Hepatocyte (in vitro differentiated cells): Measurements from ENCODE around the gene GPAT2. TPM values are rescaled to one million over a fixed set of nuclear protein-coding genes. Genes with fewer than 3 reads are reported as not detected.
"Not testable (repeated sequence)": the region's sequence is repeated elsewhere in the genome, so short reads cannot be mapped to it uniquely, and the experiment has no call there.

ENCODE experiments used
- DNase-seq: peaks from one replicate; pipeline ENCODE4 v3.0.0-alpha.2; 2016; ENCODE audit warnings: low spot score
- H2AFZ ChIP-seq: fragments of 200-600 bp; sonication (generic); 2 replicates; pipeline ENCODE4 v1.6.0; 2016; ENCODE audit warnings: antibody characterized with exemption, mild to moderate bottlenecking
- H3K27ac ChIP-seq: fragments of 200-600 bp; sonication (generic); 2 replicates; pipeline ENCODE4 v1.5.1; 2016; ENCODE audit warnings: mild to moderate bottlenecking
- H3K27me3 ChIP-seq: fragments of 200-600 bp; sonication (generic); 2 replicates; pipeline ENCODE4 v1.6.1; 2016
- H3K36me3 ChIP-seq: fragments of 200-600 bp; sonication (generic); replicated peaks from 2 replicates; pipeline ENCODE4 v1.5.1; 2016; ENCODE audit warnings: low read depth; ENCODE audit not compliant: insufficient read depth
- H3K4me1 ChIP-seq: fragments of 200-600 bp; sonication (generic); 2 replicates; pipeline ENCODE4 v1.5.1; 2016; ENCODE audit warnings: mild to moderate bottlenecking, moderate library complexity; ENCODE audit not compliant: insufficient read depth
- H3K4me2 ChIP-seq: fragments of 200-600 bp; sonication (generic); 2 replicates; pipeline ENCODE4 v1.6.0; 2016
- H3K4me3 ChIP-seq: fragments of 200-600 bp; sonication (generic); 2 replicates; pipeline ENCODE4 v1.5.1; 2016; ENCODE audit warnings: mild to moderate bottlenecking
- H3K79me2 ChIP-seq: fragments of 200-600 bp; sonication (generic); 2 replicates; pipeline ENCODE4 v1.6.0; 2017; ENCODE audit warnings: mild to moderate bottlenecking
- H3K9me2 ChIP-seq: fragments of 200-600 bp; sonication (generic); replicated peaks from 2 replicates; pipeline ENCODE4 v1.6.0; 2017; ENCODE audit warnings: mild to moderate bottlenecking; ENCODE audit not compliant: insufficient read depth
- H3K9me3 ChIP-seq: fragments of 200-600 bp; sonication (generic); 2 replicates; pipeline ENCODE4 v1.5.1; 2016; ENCODE audit warnings: low read depth, mild to moderate bottlenecking
- H4K20me1 ChIP-seq: fragments of 200-600 bp; sonication (generic); 2 replicates; pipeline ENCODE4 v1.6.0; 2016; ENCODE audit warnings: mild to moderate bottlenecking; ENCODE audit not compliant: insufficient read depth, poor library complexity, severe bottlenecking
- CTCF ChIP-seq: fragments of 200-600 bp; sonication (generic); IDR thresholded peaks from 2 replicates; pipeline ENCODE4 v1.5.1; 2016; ENCODE audit warnings: antibody characterized with exemption, mild to moderate bottlenecking; ENCODE audit not compliant: poor library complexity
- WGBS: methylation state at CpG from one replicate; pipeline ENCODE4 v1.1.6; 2016; ENCODE audit warnings: low lambda C conversion rate; ENCODE audit errors: missing lambda C conversion rate; 5-methylcytosine and 5-hydroxymethylcytosine counted together
- polyA plus RNA-seq: library from polyadenylated mRNA; unstranded; fragments of >200 nt; fragmentation: Nextera tagmentation; extraction: Ambion mirVana; gene quantifications from 2 replicates; pipeline ENCODE4 v1.2.1, GENCODE V29; 2016
- total RNA-seq: library from RNA; depleted of rRNA; stranded (reverse); fragments of >200 nt; gene quantifications from 2 replicates; pipeline ENCODE4 v1.2.3, GENCODE V29; 2014

The GPAT2 gene
- total and polyA plus RNA-seq, 2 experiments from 2014 or later, result 0.31 TPM; not detected in 1

- Histone ChIP-seq H3K4me3 (peak overlapping the region; percentile 36), H3K4me2 (peak overlapping the region; percentile 92), H3K27ac (peak overlapping the region; percentile 92), H2AFZ (peak overlapping the region; percentile 76)
- H3K4me1 ChIP-seq, H3K27me3 ChIP-seq, H3K79me2 ChIP-seq, H3K36me3 ChIP-seq, H3K9me2 ChIP-seq, H3K9me3 ChIP-seq, H4K20me1 ChIP-seq: not testable (repeated sequence)
- WGBS, result 6% methylated on average over 9 of the region's 10 CpGs
- peak; percentile 62 for DNase-seq
- peak; percentile 22 for TF ChIP-seq CTCF
These were observed 24.9 kb downstream of the GPAT2 start for GRCh38 chr2:96009833-96010232.

DNA sequence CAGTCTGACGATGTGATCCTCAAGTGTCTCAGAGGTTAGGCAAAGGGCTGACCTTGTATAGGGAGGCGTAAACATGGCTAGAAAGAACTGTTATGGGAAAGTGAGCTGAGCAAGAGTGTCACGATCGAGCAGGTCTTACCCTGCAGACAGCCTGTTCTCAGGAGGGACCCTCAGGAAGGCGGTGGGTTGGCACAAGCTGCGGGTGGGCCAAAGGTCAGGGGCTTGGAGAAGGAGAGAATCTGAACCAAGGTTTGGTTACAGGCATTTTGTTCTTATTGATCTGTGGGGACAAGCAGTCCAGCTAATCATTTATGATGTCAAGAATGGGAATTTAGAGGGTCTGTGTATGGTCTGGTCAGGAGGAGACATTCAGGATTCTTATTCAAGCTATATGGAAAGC is 26.7 kb downstream of the GPAT2 start:
- not testable (repeated sequence) for H2AFZ ChIP-seq, H3K4me2 ChIP-seq, H3K27ac ChIP-seq, H3K36me3 ChIP-seq, H3K27me3 ChIP-seq, DNase-seq, H3K4me1 ChIP-seq, H3K4me3 ChIP-seq, H3K79me2 ChIP-seq, H4K20me1 ChIP-seq, H3K9me3 ChIP-seq, H3K9me2 ChIP-seq
- 74% methylated on average over 6 of the region's 6 CpGs for WGBS

- not testable (repeated sequence) for H3K4me3 ChIP-seq, H3K4me1 ChIP-seq, H3K27ac ChIP-seq, H2AFZ ChIP-seq, H3K36me3 ChIP-seq, H3K27me3 ChIP-seq, H3K9me2 ChIP-seq, H3K4me2 ChIP-seq, DNase-seq, H3K79me2 ChIP-seq, H4K20me1 ChIP-seq, H3K9me3 ChIP-seq
- WGBS, result 92% methylated on average over 5 of the region's 5 CpGs
These were observed 28.5 kb downstream of the GPAT2 start for GRCh38 chr2:96006248-96006647.

DNA sequence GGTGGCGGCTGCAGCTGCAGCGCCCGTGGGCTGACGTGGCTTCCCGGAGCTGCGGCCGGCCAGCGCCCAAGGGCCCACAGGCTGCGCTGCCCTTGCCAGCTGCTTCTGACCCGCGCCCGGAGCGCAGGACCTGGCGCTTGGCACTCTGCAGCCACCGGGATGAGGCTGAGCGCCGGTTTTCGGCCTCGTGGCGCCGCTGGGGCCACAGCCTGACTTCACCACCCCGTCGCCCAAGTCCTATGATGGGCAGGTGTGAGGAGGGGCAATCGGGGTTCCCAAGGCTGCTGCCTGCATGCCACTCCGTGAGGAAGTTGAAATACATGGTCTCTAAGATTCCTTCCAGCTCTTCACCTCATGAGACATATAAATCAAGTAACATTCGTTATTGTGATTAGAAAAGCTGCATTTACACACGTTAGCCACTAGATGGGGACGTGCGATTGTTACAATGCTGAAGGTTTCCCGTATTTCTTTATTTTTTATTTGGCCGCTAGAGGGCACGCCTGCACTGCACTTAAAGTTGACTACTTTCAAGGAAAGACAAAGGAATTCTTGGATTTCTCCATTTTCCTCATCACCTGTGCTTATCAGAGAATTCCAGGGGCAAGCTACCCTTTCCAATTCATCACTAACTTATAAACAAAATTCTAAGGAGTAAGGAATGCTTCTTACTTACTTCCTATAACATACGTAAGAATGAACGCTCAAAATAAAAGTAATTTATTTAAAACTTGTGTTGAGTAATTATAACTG is 42.0 kb downstream of the GPAT2 start:
- not testable (repeated sequence) for H3K4me1 ChIP-seq, H3K79me2 ChIP-seq, H3K9me2 ChIP-seq, H4K20me1 ChIP-seq, H3K36me3 ChIP-seq, H3K27me3 ChIP-seq, H3K9me3 ChIP-seq
- DNase-seq, result peak; percentile 18
- Histone ChIP-seq H2AFZ (peak overlapping the region; percentile 100), H3K4me3 (peak overlapping the region; percentile 93), H3K4me2 (peak overlapping the region; percentile 100), H3K27ac (peak overlapping the region; percentile 88)
- 5% methylated on average over 32 of the region's 34 CpGs for WGBS
- TF ChIP-seq CTCF, result peak; percentile 82

GRCh38 chr2:95992102-95992501 is 42.6 kb downstream of the GPAT2 start:
- not testable (repeated sequence) for H3K9me3 ChIP-seq, H3K27me3 ChIP-seq, H3K4me1 ChIP-seq, H3K36me3 ChIP-seq, H3K79me2 ChIP-seq, H4K20me1 ChIP-seq, H3K9me2 ChIP-seq, DNase-seq
- Histone ChIP-seq H3K27ac (peak overlapping the region; percentile 88), H3K4me2 (peak overlapping the region; percentile 100), H3K4me3 (peak overlapping the region; percentile 93), H2AFZ (peak overlapping the region; percentile 100)
- WGBS, result 0% methylated on average over 7 of the region's 39 CpGs

- peak; percentile 19 for DNase-seq
- not testable (repeated sequence) for H3K27me3 ChIP-seq, H3K36me3 ChIP-seq, H3K79me2 ChIP-seq, H3K4me1 ChIP-seq, H3K9me2 ChIP-seq, H4K20me1 ChIP-seq, H3K9me3 ChIP-seq
- H3K4me2 ChIP-seq, result peak within 1 kb of the TSS; percentile 100
- peak within 1 kb of the TSS; percentile 88 for H3K27ac ChIP-seq
- peak within 1 kb of the TSS; percentile 100 for H2AFZ ChIP-seq
- WGBS, result 1% methylated on average over 27 of the region's 56 CpGs
- H3K4me3 ChIP-seq, result peak within 1 kb of the TSS; percentile 93
These were observed 43.2 kb downstream of the GPAT2 start, which contains the start of gene ANKRD36C for GRCh38 chr2:95991351-95992094. Gene ANKRD36C (minus strand): TSS chr2:95991824. CDS start chr2:95991708, 116 bp downstream.

GRCh38 chr2:95990884-95991283 is 43.8 kb downstream of the GPAT2 start:
- not testable (repeated sequence) for H3K4me1 ChIP-seq, H3K36me3 ChIP-seq, H3K9me2 ChIP-seq, H3K27ac ChIP-seq, H3K79me2 ChIP-seq, H3K9me3 ChIP-seq, H4K20me1 ChIP-seq, H3K27me3 ChIP-seq, H2AFZ ChIP-seq, DNase-seq
- Histone ChIP-seq H3K4me2 (peak overlapping the region; percentile 76), H3K4me3 (peak overlapping the region; percentile 30)
- WGBS, result 26% methylated on average over 1 of the region's 6 CpGs
